Left lung (tissue), 10 donors: ENCODE results near the gene TRIM15. TPM values are rescaled to one million over a fixed set of nuclear protein-coding genes. Genes with fewer than 3 reads are reported as not detected.
A peak's percentile ranks its signal among the peaks of the same experiment; 100 is the strongest.

Experiments used
- ATAC-seq: fragments of 200-7000 bp; cut with Tn5 transposase; one replicate; pipeline ENCODE4 v1.9.1; 2020; ENCODE audit warnings: moderate library complexity
- DNase-seq, 4 donors: peaks; one replicate each; pipeline ENCODE4 v3.0.0-alpha.2; 2013 to 2020
- H3K27ac ChIP-seq, 2 donors: fragments of 200-600 bp; sonication (generic) in 1 of 2; one replicate each; pipeline versions ENCODE4 v1.5.0 to v1.8.0; 2020 to 2021
- H3K27me3 ChIP-seq, 2 donors: fragments of 200-600 bp; sonication (generic) in 1 of 2; one replicate each; pipeline versions ENCODE4 v1.5.0 to v1.8.0; 2020 to 2021
- H3K36me3 ChIP-seq, 2 donors: fragments of 200-600 bp; sonication (generic) in 1 of 2; one replicate each; pipeline versions ENCODE4 v1.5.0 to v1.8.0; 2020 to 2021
- H3K4me1 ChIP-seq, 2 donors: fragments of 200-600 bp; one replicate each; pipeline ENCODE4 v1.8.0; 2021
- H3K4me3 ChIP-seq, 2 donors: fragments of 200-600 bp; sonication (generic) in 1 of 2; one replicate each; pipeline versions ENCODE4 v1.5.0 to v1.8.0; 2020 to 2021; ENCODE audit warnings: mild to moderate bottlenecking in 1 of 2
- H3K9me3 ChIP-seq, 2 donors: fragments of 200-600 bp; sonication (generic) in 1 of 2; one replicate each; pipeline versions ENCODE4 v1.5.0 to v1.8.0; 2020 to 2021
- CTCF ChIP-seq, 2 donors: fragments of 200-600 bp; sonication (generic) in 1 of 2; IDR thresholded peaks; one replicate each; pipeline versions ENCODE4 v1.5.0 to v1.8.0; 2021; ENCODE audit warnings: antibody characterized with exemption in 2 of 2
- intact Hi-C, 2 donors: fragments of 100-400 bp; cut with DNase I; formaldehyde crosslinking; loops; one replicate each; pipeline versions ENCODE4 v1.11.2 to v1.14.2; 2022
- polyA plus RNA-seq, 6 donors: library from polyadenylated mRNA; unstranded; fragments of 120-200 nt; gene quantifications; one replicate each; pipeline ENCODE4 v1.2.1, GENCODE V29; 2013; ENCODE audit not compliant: insufficient read length in 6 of 6
- total RNA-seq, 2 donors: library from RNA; stranded (reverse); fragmentation: NEBNext Ultra II Directional; extraction: Animal tissue kit (Norgen Biotek cat#: 25700); gene quantifications; one replicate each; pipeline ENCODE4 v1.2.1, GENCODE V29; 2021
- donor health status: DM: no; HTN: yes; CAD: no.
- donor health status: DM: no; HTN: no; CAD: no.

The TRIM15 gene
- total and polyA plus RNA-seq, 8 donors = not detected

GRCh38 chr6:30206799-30207618 lies 43.7 kb downstream of the TRIM15 start:
- Histone ChIP-seq H3K27me3 (no peaks in the 10 kb centered on the region), H3K4me1 (peaks cover 33 to 88% of the 10 kb centered on the region in 2 donors), H3K4me3 (no peak overlapping the region), H3K36me3 (no peaks in the 10 kb centered on the region), H3K27ac (peak overlapping the region; percentile 37 to 60), H3K9me3 (no peaks in the 10 kb centered on the region)
- ATAC-seq (peak; percentile 79), DNase-seq (peak in 1 of 4 donors; percentile 28)
- TF ChIP-seq CTCF (IDR thresholded peaks at IDR 0.05) = no peak
- intact Hi-C loops = no loop called here

GRCh38 chr6:30207619-30208295 lies 44.4 kb downstream of the TRIM15 start:
- Histone ChIP-seq H3K27ac (peak overlapping the region; percentile 37 to 60), H3K36me3 (no peaks in the 10 kb centered on the region)

GRCh38 chr6:30211306-30211705 lies 48.0 kb downstream of the TRIM15 start:
- Histone ChIP-seq H3K36me3 (no peaks in the 10 kb centered on the region), H3K27me3 (no peaks in the 10 kb centered on the region), H3K4me1 (peaks cover 34 to 68% of the 10 kb centered on the region in 2 donors), H3K4me3 (peak overlapping the region in 1 of 2 donors; percentile 80), H3K9me3 (no peaks in the 10 kb centered on the region), H3K27ac (no peak overlapping the region)
- intact Hi-C loops = no loop called here
- ATAC-seq (no peak), DNase-seq (no peak)
- no peak for TF ChIP-seq CTCF (IDR thresholded peaks at IDR 0.05)

More at GRCh38 chr6:30207619-30208295, 44.4 kb downstream of the TRIM15 start:
- Histone ChIP-seq H3K4me3 (no peak overlapping the region), H3K9me3 (no peaks in the 10 kb centered on the region), H3K4me1 (peaks cover 34 to 89% of the 10 kb centered on the region in 2 donors), H3K27me3 (no peaks in the 10 kb centered on the region)
- DNase-seq = no peak
- TF ChIP-seq CTCF (IDR thresholded peaks at IDR 0.05) = no peak
- ATAC-seq = peak; percentile 54
- intact Hi-C loops = no loop called here

GRCh38 chr6:30211899-30212298 lies 48.6 kb downstream of the TRIM15 start:
- Histone ChIP-seq H3K27me3 (no peaks in the 10 kb centered on the region), H3K4me1 (peaks cover 31 to 62% of the 10 kb centered on the region in 2 donors), H3K9me3 (no peaks in the 10 kb centered on the region), H3K36me3 (no peaks in the 10 kb centered on the region), H3K4me3 (peak overlapping the region; percentile 80), H3K27ac (peak overlapping the region in 1 of 2 donors; percentile 97)
- intact Hi-C loops = no loop called here
- DNase-seq (no peak), ATAC-seq (no peak)
- TF ChIP-seq CTCF (IDR thresholded peaks at IDR 0.05) = no peak
